Fibroblast of villous mesenchyme (primary cell): ENCODE measurements around the gene NDUFAF3. TPM values are rescaled to one million over a fixed set of nuclear protein-coding genes. Genes with fewer than 3 reads are reported as not detected.

Experiments used
- DNase-seq: peaks from one replicate; pipeline ENCODE4 v3.0.0-alpha.2; 2010; ENCODE audit warnings: low read depth
- H3K4me3 ChIP-seq: 2 replicates; pipeline ENCODE4 v1.5.1; 2011; ENCODE audit warnings: low read depth, mild to moderate bottlenecking, low read length
- total RNA-seq: library from RNA; depleted of rRNA; stranded (reverse); fragments of >200 nt; gene quantifications from 2 replicates; pipeline ENCODE4 v1.2.3, GENCODE V29; 2012
- TF ChIP-seq, protein P1 (sequence below): IDR thresholded peaks from 2 replicates; pipeline ENCODE4 v1.5.1; 2012; ENCODE audit warnings: low read depth, mild to moderate bottlenecking, low read length; ENCODE audit not compliant: insufficient read depth

Gene NDUFAF3
- total RNA-seq, 1 donor = 39.3 TPM

DNA sequence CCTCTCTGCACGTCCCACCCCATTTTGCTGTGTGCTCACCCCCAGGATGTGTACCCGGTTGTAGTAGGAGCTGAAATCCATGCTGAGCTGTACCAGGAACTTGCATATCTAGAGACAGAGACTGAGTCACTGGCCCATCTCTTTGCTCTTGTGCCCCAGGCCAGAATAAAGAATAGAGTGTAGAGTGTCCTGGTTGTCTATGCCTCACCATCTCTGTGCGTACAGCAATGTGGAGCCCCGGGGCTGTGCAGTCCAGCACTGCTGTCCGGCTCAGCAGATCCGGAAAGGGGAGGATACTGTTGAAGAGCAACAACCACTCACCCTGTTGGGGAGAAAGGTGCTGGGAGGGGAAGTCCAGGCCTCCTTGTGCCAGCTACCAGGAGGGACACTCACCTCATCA, 6.2 kb upstream of the NDUFAF3 start:
- TF ChIP-seq, protein P1, sequence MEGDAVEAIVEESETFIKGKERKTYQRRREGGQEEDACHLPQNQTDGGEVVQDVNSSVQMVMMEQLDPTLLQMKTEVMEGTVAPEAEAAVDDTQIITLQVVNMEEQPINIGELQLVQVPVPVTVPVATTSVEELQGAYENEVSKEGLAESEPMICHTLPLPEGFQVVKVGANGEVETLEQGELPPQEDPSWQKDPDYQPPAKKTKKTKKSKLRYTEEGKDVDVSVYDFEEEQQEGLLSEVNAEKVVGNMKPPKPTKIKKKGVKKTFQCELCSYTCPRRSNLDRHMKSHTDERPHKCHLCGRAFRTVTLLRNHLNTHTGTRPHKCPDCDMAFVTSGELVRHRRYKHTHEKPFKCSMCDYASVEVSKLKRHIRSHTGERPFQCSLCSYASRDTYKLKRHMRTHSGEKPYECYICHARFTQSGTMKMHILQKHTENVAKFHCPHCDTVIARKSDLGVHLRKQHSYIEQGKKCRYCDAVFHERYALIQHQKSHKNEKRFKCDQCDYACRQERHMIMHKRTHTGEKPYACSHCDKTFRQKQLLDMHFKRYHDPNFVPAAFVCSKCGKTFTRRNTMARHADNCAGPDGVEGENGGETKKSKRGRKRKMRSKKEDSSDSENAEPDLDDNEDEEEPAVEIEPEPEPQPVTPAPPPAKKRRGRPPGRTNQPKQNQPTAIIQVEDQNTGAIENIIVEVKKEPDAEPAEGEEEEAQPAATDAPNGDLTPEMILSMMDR = no peak
- H3K4me3 ChIP-seq = no peak overlapping the region
- no peak for DNase-seq

DNA sequence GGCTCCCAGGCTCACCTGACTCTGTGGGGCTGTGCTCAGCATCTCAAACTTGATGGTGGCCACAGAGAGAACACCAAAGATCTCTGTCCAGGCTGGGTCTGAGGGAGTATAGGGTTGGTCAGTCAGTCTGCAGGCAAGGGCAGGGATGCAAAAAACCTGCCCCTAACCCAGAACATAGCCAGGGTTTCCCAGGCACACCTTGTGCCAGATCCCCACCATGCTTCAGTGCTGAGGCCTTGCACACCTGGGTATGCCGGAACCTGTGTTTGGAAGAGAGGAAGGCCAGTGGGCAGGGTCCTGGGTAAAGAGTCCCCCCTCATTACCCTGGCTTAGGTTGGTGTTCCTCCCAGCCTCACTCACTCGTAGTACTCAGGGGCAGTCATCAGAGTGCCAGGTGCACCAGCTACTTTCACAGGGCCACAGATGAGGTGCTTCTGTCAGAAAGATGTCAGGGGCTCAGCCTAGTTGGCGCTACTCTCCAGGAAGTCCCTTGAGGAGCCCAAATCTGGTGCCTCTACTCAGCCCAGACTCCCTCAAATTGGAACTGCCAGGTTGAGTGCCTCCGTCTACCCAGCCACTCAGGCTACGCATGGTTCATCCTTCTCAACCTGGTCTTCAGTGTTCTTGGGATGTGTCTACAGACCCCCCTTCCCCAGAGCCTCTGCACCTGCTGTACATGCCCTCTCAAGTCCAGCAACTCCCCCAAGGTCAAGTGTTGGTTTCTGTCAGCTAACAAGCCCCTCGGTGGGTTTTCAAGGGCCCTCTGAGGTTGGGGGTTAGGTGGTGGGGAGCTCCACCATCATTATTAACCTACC, 5.3 kb upstream of the NDUFAF3 start:
- TF ChIP-seq, protein P1 = no peak
- DNase-seq = no peak
- H3K4me3 ChIP-seq = no peak overlapping the region

DNA sequence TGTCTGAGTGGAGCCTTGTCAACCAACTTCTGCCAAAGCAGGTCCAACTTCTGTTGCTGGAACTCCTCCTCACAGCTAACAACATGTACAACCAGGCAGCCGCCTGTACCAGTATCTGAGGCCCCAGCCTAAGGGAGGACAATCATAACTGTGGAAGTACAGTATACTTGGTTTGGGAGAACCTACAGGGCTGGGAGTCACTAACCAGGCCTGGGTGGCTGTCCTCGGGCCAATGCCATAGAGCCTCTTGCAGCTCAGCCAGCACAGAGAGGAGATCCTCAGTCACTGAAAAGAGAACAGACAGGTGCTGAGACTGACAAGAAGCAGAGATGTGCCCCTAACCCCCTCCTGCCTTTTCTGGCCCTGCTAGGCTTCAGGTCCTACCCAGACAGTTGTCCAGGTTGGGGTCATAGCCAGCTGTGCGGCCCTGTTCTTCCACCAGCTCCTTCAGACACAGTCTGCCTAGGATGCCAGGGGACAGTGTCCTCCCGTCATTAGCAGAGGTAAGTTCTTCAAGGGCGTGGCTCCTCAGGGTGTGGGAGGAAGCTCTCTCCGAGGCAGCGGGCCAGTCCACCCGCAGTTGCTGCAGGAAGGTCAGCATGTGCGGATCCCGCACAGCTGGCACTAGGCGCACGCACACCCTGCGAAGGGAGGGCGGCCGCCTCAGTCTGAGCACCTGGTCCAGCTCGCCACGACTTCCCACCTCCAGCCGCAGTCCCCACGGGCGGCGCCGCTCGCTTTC, 4.5 kb upstream of the NDUFAF3 start:
- DNase-seq = no peak
- TF ChIP-seq, protein P1 = no peak
- peak overlapping the region; percentile 86 for H3K4me3 ChIP-seq

DNA sequence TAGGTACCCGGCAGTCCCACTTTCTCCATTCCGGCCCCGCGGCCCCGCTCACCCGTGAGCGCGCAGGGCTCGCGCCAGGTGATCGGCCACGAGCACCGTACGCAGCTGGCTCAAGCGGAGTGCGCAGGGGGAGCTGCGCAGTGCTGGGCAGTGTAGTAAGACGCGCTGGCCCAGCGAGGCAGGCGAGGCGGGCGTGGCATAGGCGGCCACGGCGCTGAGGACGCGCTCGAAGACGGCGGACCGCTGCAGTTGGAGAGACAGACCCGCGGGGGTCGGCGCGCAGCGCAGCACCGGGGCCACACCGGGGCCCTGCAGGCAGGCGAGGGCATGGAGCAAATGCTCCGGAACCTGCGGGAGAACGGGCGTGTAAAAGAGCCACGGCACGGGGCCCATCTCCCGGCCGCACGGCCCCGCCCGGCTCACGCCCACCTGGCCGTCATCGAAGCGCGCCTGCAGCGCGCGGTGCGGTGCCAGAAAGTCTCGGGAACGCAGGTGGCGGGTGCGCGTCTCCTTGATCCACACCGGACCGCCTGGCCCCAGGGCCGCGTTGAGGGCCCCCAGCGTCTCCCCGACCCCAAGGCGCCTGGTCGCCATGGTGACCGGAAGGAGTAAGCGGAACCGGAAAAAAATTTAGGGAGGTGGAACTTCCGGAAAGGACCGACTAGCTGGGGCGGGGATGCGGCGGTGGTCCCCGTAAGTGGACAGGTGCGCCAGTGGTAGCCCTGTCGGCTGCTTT, 3.8 kb upstream of the NDUFAF3 start, which contains the start of gene DALRD3:
TSS of gene DALRD3 (minus strand) at position 610 of the 736 bp plus-strand sequence. CDS start at position 594, 16 bp downstream.
- DNase-seq = peak; percentile 60
- TF ChIP-seq, protein P1 = no peak
- peak within 1 kb of the TSS; percentile 86 for H3K4me3 ChIP-seq

DNA sequence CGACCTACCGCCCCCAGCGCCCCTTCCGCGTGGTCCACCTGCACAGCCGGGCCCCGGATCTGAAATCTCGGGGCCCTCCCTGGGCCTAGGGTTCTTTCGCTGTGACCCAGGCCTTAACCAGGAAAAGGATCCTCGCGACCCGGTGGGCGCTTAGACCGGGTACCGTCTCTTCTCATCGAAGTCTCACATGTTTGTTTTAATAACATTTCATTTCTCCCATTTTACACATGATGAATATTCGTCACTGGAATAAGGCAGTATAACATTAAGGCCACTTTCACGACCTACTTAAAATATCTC, 3.3 kb upstream of the NDUFAF3 start:
- TF ChIP-seq, protein P1 = no peak
- DNase-seq = peak; percentile 12
- peak overlapping the region; percentile 86 for H3K4me3 ChIP-seq

DNA sequence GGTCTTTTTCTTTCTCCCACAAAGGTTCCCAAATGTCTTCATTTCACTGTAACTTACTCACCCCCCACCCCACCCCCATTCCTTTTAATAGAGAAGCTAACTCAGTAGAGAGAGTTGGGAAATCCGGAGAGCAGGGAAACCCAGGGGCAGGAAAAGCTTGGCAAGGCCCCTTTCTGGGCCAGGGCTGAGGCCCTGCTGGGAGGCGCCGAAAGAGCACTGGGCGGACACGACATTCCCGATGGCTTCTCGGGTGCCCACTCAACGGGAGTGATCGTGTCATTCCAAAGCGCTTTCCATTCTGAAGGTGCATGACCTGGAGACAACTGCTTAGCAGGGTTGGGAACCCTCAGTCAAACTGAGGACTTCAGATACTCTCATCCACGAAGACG, 2.0 kb upstream of the NDUFAF3 start:
- DNase-seq = peak; percentile 52
- TF ChIP-seq, protein P1 = no peak
- peak overlapping the region; percentile 91 for H3K4me3 ChIP-seq
